Measurements from ENCODE around the gene CHST2. TPM values are rescaled to one million over a fixed set of nuclear protein-coding genes. Genes with fewer than 3 reads are reported as not detected.
A peak's percentile ranks its signal among the peaks of the same experiment; 100 is the strongest.

The CHST2 gene
- total RNA-seq, 1 experiment from 2014 or later = 17.3 TPM

DNA sequence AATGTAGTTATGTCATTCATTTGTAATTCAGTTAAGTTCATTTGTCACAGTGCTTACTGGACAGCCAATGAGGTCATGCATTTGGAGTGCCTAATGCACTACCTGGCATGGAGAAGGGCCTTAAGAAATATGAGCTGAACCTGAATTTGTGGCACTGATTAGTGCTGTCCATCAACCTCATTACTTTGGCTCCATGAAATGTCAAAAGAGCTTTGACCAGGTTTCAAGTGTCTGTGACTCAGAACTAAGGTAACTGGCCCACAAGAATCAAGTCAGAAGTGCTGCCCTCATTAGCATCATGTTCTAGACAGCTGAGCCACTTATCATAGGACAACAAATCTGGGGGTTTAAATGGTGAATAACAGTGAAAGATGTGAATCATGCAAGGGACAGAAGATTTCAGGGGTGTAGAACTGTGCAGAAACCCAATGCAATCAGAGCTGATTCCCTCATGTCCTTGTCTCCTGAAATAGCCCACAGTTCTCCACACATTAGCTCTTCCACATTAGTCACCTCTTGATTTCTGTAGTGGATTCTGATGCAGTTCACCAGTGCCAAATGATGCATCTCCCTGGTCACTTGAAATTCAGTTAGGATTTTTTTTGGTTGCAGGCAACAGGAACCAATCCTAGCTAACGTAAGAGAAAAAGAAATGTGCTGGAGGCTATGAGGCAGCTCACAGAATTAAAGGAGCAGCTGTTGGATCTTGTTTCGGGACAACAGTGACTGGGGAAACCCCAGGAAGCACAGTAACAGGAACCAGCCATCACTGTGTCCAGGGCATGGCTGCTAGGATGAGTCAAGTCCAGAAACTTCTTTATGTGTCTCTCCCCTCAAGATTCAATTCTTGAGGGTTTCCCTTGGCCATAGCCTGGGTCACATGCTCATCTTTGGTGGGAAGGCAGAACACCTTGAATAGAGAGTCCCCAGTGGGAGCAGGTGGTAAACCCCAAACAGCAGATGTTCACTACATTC lies 38.7 kb downstream of the CHST2 start (continued):
- TF ChIP-seq, protein P1, sequence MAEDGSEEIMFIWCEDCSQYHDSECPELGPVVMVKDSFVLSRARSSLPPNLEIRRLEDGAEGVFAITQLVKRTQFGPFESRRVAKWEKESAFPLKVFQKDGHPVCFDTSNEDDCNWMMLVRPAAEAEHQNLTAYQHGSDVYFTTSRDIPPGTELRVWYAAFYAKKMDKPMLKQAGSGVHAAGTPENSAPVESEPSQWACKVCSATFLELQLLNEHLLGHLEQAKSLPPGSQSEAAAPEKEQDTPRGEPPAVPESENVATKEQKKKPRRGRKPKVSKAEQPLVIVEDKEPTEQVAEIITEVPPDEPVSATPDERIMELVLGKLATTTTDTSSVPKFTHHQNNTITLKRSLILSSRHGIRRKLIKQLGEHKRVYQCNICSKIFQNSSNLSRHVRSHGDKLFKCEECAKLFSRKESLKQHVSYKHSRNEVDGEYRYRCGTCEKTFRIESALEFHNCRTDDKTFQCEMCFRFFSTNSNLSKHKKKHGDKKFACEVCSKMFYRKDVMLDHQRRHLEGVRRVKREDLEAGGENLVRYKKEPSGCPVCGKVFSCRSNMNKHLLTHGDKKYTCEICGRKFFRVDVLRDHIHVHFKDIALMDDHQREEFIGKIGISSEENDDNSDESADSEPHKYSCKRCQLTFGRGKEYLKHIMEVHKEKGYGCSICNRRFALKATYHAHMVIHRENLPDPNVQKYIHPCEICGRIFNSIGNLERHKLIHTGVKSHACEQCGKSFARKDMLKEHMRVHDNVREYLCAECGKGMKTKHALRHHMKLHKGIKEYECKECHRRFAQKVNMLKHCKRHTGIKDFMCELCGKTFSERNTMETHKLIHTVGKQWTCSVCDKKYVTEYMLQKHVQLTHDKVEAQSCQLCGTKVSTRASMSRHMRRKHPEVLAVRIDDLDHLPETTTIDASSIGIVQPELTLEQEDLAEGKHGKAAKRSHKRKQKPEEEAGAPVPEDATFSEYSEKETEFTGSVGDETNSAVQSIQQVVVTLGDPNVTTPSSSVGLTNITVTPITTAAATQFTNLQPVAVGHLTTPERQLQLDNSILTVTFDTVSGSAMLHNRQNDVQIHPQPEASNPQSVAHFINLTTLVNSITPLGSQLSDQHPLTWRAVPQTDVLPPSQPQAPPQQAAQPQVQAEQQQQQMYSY (CRISPR knock-in tag; IDR thresholded peaks at IDR 0.05) = no peak
- no peak for TF ChIP-seq JUN (CRISPR knock-in tag; IDR thresholded peaks at IDR 0.05)

DNA sequence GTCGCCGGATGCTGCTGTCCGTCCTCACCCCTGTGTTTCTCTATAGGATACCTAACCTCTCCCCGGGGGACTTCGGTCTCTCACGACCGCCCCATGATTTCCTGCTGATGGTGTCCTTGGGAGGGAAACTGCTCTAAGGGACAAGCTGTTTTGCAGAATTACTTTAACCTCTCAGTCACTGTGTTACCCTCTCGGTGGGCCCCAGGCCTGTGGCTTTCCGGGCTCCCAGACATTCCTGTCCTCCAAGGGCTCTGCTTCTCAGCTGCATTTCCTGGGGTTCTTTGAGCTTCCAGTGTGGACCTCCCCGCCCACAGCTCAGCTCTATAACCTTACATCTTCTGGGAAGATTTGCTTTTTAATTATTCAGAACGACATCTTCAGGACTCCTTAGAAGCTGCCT lies 40.9 kb downstream of the CHST2 start:
- peaks cover 13% of the 10 kb centered on the region for H3K4me1 Mint-ChIP-seq
- no peaks in the 10 kb centered on the region for H3K9me3 Mint-ChIP-seq
- no peaks in the 10 kb centered on the region for H3K27me3 Mint-ChIP-seq (ENCODE audit: low read depth)
- POLR2A ChIA-PET = no interaction called here
- H3K27ac Mint-ChIP-seq = no peak overlapping the region
- no peak overlapping the region for H3K4me3 Mint-ChIP-seq
- ATAC-seq (peak; percentile 50; the same call in 1 of the 2 replicates), DNase-seq (ENCODE audit: low spot score) (no peak)
- CTCF ChIA-PET = no interaction called here
- no peaks in the 10 kb centered on the region for H3K36me3 Mint-ChIP-seq
- no peak for TF ChIP-seq NFYB (CRISPR knock-in tag; conservative IDR thresholded peaks at IDR 0.05; ENCODE audit: low read depth)
- no peak for TF ChIP-seq ZNF671 (CRISPR knock-in tag; IDR thresholded peaks at IDR 0.05)
- no peak for TF ChIP-seq ZNF263 (CRISPR knock-in tag; IDR thresholded peaks at IDR 0.05; ENCODE audit: low read depth)
- TF ChIP-seq, protein P2, sequence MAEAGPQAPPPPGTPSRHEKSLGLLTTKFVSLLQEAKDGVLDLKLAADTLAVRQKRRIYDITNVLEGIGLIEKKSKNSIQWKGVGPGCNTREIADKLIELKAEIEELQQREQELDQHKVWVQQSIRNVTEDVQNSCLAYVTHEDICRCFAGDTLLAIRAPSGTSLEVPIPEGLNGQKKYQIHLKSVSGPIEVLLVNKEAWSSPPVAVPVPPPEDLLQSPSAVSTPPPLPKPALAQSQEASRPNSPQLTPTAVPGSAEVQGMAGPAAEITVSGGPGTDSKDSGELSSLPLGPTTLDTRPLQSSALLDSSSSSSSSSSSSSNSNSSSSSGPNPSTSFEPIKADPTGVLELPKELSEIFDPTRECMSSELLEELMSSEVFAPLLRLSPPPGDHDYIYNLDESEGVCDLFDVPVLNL (CRISPR knock-in tag; IDR thresholded peaks at IDR 0.05; ENCODE audit: borderline replicate concordance, low read depth) = no peak
- TF ChIP-seq, protein P3, sequence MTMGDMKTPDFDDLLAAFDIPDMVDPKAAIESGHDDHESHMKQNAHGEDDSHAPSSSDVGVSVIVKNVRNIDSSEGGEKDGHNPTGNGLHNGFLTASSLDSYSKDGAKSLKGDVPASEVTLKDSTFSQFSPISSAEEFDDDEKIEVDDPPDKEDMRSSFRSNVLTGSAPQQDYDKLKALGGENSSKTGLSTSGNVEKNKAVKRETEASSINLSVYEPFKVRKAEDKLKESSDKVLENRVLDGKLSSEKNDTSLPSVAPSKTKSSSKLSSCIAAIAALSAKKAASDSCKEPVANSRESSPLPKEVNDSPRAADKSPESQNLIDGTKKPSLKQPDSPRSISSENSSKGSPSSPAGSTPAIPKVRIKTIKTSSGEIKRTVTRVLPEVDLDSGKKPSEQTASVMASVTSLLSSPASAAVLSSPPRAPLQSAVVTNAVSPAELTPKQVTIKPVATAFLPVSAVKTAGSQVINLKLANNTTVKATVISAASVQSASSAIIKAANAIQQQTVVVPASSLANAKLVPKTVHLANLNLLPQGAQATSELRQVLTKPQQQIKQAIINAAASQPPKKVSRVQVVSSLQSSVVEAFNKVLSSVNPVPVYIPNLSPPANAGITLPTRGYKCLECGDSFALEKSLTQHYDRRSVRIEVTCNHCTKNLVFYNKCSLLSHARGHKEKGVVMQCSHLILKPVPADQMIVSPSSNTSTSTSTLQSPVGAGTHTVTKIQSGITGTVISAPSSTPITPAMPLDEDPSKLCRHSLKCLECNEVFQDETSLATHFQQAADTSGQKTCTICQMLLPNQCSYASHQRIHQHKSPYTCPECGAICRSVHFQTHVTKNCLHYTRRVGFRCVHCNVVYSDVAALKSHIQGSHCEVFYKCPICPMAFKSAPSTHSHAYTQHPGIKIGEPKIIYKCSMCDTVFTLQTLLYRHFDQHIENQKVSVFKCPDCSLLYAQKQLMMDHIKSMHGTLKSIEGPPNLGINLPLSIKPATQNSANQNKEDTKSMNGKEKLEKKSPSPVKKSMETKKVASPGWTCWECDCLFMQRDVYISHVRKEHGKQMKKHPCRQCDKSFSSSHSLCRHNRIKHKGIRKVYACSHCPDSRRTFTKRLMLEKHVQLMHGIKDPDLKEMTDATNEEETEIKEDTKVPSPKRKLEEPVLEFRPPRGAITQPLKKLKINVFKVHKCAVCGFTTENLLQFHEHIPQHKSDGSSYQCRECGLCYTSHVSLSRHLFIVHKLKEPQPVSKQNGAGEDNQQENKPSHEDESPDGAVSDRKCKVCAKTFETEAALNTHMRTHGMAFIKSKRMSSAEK (CRISPR knock-in tag; IDR thresholded peaks at IDR 0.05; ENCODE audit: borderline replicate concordance) = no peak
- TF ChIP-seq, protein P4, sequence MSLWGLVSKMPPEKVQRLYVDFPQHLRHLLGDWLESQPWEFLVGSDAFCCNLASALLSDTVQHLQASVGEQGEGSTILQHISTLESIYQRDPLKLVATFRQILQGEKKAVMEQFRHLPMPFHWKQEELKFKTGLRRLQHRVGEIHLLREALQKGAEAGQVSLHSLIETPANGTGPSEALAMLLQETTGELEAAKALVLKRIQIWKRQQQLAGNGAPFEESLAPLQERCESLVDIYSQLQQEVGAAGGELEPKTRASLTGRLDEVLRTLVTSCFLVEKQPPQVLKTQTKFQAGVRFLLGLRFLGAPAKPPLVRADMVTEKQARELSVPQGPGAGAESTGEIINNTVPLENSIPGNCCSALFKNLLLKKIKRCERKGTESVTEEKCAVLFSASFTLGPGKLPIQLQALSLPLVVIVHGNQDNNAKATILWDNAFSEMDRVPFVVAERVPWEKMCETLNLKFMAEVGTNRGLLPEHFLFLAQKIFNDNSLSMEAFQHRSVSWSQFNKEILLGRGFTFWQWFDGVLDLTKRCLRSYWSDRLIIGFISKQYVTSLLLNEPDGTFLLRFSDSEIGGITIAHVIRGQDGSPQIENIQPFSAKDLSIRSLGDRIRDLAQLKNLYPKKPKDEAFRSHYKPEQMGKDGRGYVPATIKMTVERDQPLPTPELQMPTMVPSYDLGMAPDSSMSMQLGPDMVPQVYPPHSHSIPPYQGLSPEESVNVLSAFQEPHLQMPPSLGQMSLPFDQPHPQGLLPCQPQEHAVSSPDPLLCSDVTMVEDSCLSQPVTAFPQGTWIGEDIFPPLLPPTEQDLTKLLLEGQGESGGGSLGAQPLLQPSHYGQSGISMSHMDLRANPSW (CRISPR knock-in tag; conservative IDR thresholded peaks at IDR 0.05; ENCODE audit: low read depth) = no peak
- TF ChIP-seq, protein P1 (CRISPR knock-in tag; IDR thresholded peaks at IDR 0.05) = no peak
- no peak for TF ChIP-seq FOXK1 (CRISPR knock-in tag; IDR thresholded peaks at IDR 0.05)
- TF ChIP-seq, protein P5, sequence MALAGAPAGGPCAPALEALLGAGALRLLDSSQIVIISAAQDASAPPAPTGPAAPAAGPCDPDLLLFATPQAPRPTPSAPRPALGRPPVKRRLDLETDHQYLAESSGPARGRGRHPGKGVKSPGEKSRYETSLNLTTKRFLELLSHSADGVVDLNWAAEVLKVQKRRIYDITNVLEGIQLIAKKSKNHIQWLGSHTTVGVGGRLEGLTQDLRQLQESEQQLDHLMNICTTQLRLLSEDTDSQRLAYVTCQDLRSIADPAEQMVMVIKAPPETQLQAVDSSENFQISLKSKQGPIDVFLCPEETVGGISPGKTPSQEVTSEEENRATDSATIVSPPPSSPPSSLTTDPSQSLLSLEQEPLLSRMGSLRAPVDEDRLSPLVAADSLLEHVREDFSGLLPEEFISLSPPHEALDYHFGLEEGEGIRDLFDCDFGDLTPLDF (CRISPR knock-in tag; IDR thresholded peaks at IDR 0.05) = no peak
- TF ChIP-seq, protein P6, sequence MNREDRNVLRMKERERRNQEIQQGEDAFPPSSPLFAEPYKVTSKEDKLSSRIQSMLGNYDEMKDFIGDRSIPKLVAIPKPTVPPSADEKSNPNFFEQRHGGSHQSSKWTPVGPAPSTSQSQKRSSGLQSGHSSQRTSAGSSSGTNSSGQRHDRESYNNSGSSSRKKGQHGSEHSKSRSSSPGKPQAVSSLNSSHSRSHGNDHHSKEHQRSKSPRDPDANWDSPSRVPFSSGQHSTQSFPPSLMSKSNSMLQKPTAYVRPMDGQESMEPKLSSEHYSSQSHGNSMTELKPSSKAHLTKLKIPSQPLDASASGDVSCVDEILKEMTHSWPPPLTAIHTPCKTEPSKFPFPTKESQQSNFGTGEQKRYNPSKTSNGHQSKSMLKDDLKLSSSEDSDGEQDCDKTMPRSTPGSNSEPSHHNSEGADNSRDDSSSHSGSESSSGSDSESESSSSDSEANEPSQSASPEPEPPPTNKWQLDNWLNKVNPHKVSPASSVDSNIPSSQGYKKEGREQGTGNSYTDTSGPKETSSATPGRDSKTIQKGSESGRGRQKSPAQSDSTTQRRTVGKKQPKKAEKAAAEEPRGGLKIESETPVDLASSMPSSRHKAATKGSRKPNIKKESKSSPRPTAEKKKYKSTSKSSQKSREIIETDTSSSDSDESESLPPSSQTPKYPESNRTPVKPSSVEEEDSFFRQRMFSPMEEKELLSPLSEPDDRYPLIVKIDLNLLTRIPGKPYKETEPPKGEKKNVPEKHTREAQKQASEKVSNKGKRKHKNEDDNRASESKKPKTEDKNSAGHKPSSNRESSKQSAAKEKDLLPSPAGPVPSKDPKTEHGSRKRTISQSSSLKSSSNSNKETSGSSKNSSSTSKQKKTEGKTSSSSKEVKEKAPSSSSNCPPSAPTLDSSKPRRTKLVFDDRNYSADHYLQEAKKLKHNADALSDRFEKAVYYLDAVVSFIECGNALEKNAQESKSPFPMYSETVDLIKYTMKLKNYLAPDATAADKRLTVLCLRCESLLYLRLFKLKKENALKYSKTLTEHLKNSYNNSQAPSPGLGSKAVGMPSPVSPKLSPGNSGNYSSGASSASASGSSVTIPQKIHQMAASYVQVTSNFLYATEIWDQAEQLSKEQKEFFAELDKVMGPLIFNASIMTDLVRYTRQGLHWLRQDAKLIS (CRISPR knock-in tag; IDR thresholded peaks at IDR 0.05; ENCODE audit: borderline replicate concordance) = no peak
- TF ChIP-seq ZNF423 (CRISPR knock-in tag; IDR thresholded peaks at IDR 0.05) = no peak

Data from WTC11 (cell line).